PC-9 (cell line): ENCODE data around the gene CNTN6. TPM values are rescaled to one million over a fixed set of nuclear protein-coding genes. Genes with fewer than 3 reads are reported as not detected.

ENCODE experiments used
- BruUV-seq: library from RNA; stranded (reverse); fragments of 400-500 nt; replicated peaks from 2 replicates; lab custom pipeline; 2021; lab: Mats Ljungman, UMichigan
- CTCF ChIA-PET: fragments of 300-600 bp; sonication (Branson Sonifier 250); formaldehyde crosslinking; loops from one replicate; lab custom pipeline; 2022; ENCODE audit warnings: antibody characterized with exemption; lab: Charles Lee
- POLR2A ChIA-PET: fragments of 300-600 bp; sonication (Branson Sonifier 250); formaldehyde crosslinking; loops from one replicate; lab custom pipeline; 2022; ENCODE audit warnings: antibody characterized with exemption; ENCODE audit not compliant: unreplicated experiment; lab: Charles Lee
- DNase-seq, 2 experiments: peaks; one replicate each; pipeline versions ENCODE4 v3.0.0 to v3.0.0-alpha.2; 2015 to 2022; ENCODE audit warnings: mixed read lengths in 1 of 2
- H2AFZ ChIP-seq: fragments of 200-600 bp; sonication (generic); 2 replicates; pipeline ENCODE4 v1.8.1; 2017; ENCODE audit warnings: antibody characterized with exemption
- H3F3A ChIP-seq: fragments of 200-600 bp; sonication (generic); 2 replicates; pipeline ENCODE4 v1.8.1; 2017; ENCODE audit warnings: antibody characterized with exemption, mild to moderate bottlenecking, low read depth; ENCODE audit not compliant: insufficient read depth
- H3K27ac ChIP-seq: fragments of 200-600 bp; sonication (generic); 2 replicates; pipeline ENCODE4 v1.6.1; 2016; ENCODE audit warnings: mixed run types
- H3K27me3 ChIP-seq: fragments of 200-600 bp; sonication (generic); 2 replicates; pipeline ENCODE4 v1.6.1; 2016; ENCODE audit warnings: low read depth, mixed run types; ENCODE audit not compliant: insufficient read depth
- H3K36me3 ChIP-seq: fragments of 200-600 bp; sonication (generic); 2 replicates; pipeline ENCODE4 v1.6.1; 2016; ENCODE audit warnings: low read depth, mixed run types
- H3K4me1 ChIP-seq: fragments of 200-600 bp; sonication (generic); replicated peaks from 2 replicates; pipeline ENCODE4 v1.6.1; 2016; ENCODE audit warnings: mixed run types; ENCODE audit not compliant: insufficient read depth
- H3K4me2 ChIP-seq: fragments of 200-600 bp; sonication (generic); 2 replicates; pipeline ENCODE4 v1.6.1; 2017; ENCODE audit warnings: mixed run types
- H3K4me3 ChIP-seq: fragments of 200-600 bp; sonication (generic); 2 replicates; pipeline ENCODE4 v1.6.1; 2016; ENCODE audit warnings: mixed run types
- H3K79me2 ChIP-seq: fragments of 200-600 bp; sonication (generic); 2 replicates; pipeline ENCODE4 v1.6.1; 2017; ENCODE audit warnings: low read depth, mixed run types
- H3K9me2 ChIP-seq: fragments of 200-600 bp; sonication (generic); 2 replicates; pipeline ENCODE4 v1.8.1; 2017; ENCODE audit warnings: mild to moderate bottlenecking; ENCODE audit not compliant: insufficient read depth
- H3K9me3 ChIP-seq: fragments of 200-600 bp; sonication (generic); 2 replicates; pipeline ENCODE4 v1.8.1; 2016; ENCODE audit warnings: low read depth; ENCODE audit not compliant: insufficient read depth
- H4K20me1 ChIP-seq: fragments of 200-600 bp; sonication (generic); 2 replicates; pipeline ENCODE4 v1.8.1; 2017; ENCODE audit not compliant: insufficient read depth
- CTCF ChIP-seq: fragments of 200-600 bp; sonication (generic); conservative IDR thresholded peaks from 2 replicates; pipeline ENCODE4 v1.6.1; 2017; ENCODE audit warnings: mixed run types, antibody characterized with exemption, mild to moderate bottlenecking, moderate library complexity
- EZH2 ChIP-seq: fragments of 200-600 bp; sonication (generic); IDR thresholded peaks from 2 replicates; pipeline ENCODE4 v1.8.0; 2017; ENCODE audit warnings: antibody characterized with exemption, low read depth
- intact Hi-C: fragments of 100-400 bp; cut with micrococcal nuclease; formaldehyde crosslinking; loops from one replicate; pipeline ENCODE4 v1.10.0; 2022; ENCODE audit not compliant: unreplicated experiment
- total RNA-seq: library from RNA; stranded (reverse); gene quantifications from 2 replicates; pipeline ENCODE4 v1.2.3, GENCODE V29; 2021

The CNTN6 gene
- total RNA-seq, 1 experiment from 2014 or later, result not detected

GRCh38 chr3:1117843-1118473, 25.1 kb downstream of the CNTN6 start:
- Histone ChIP-seq H4K20me1 (no peaks in the 10 kb centered on the region), H3F3A (no peaks in the 10 kb centered on the region), H3K79me2 (no peaks in the 10 kb centered on the region), H3K4me3 (no peak overlapping the region), H3K4me1 (no peaks in the 10 kb centered on the region), H3K27ac (no peak overlapping the region), H3K9me2 (no peaks in the 10 kb centered on the region), H3K36me3 (no peaks in the 10 kb centered on the region), H2AFZ (no peak overlapping the region), H3K9me3 (no peaks in the 10 kb centered on the region), H3K27me3 (no peaks in the 10 kb centered on the region), H3K4me2 (no peak overlapping the region)
- ChIA-PET CTCF (no interaction called here), POLR2A (no interaction called here)
- intact Hi-C loops, result no loop called here
- peak; percentile 2 to 34 for DNase-seq
- no peak for TF ChIP-seq EZH2
- no peak for TF ChIP-seq CTCF
- BruUV-seq, result no TSS peak

- Histone ChIP-seq H3K4me2 (no peak overlapping the region), H3K9me2 (no peaks in the 10 kb centered on the region), H2AFZ (no peak overlapping the region), H3F3A (no peaks in the 10 kb centered on the region), H3K27me3 (no peaks in the 10 kb centered on the region), H3K4me1 (no peaks in the 10 kb centered on the region), H3K9me3 (no peaks in the 10 kb centered on the region), H4K20me1 (no peaks in the 10 kb centered on the region), H3K4me3 (no peak overlapping the region), H3K36me3 (no peaks in the 10 kb centered on the region), H3K79me2 (no peaks in the 10 kb centered on the region), H3K27ac (no peak overlapping the region)
- ChIA-PET POLR2A (no interaction called here), CTCF (no interaction called here)
- BruUV-seq, result no TSS peak
- intact Hi-C loops, result no loop called here
- TF ChIP-seq CTCF, result no peak
- no peak for TF ChIP-seq EZH2
- DNase-seq, result no peak
These were observed 38.3 kb downstream of the CNTN6 start for GRCh38 chr3:1131166-1131565.

GRCh38 chr3:1135194-1135593, 42.4 kb downstream of the CNTN6 start:
- Histone ChIP-seq H4K20me1 (no peaks in the 10 kb centered on the region), H3K79me2 (no peaks in the 10 kb centered on the region), H3K36me3 (no peaks in the 10 kb centered on the region), H3K4me1 (no peaks in the 10 kb centered on the region), H3K27ac (no peak overlapping the region), H3K27me3 (no peaks in the 10 kb centered on the region), H3K9me3 (no peaks in the 10 kb centered on the region), H3K4me2 (no peak overlapping the region), H2AFZ (no peak overlapping the region), H3F3A (no peaks in the 10 kb centered on the region), H3K4me3 (no peak overlapping the region), H3K9me2 (no peaks in the 10 kb centered on the region)
- no peak for TF ChIP-seq EZH2
- no peak for TF ChIP-seq CTCF
- ChIA-PET CTCF (no interaction called here), POLR2A (no interaction called here)
- BruUV-seq, result no TSS peak
- DNase-seq, result no peak
- intact Hi-C loops, result no loop called here
